Spinal cord (tissue), 10 donors: ENCODE measurements around the gene ZNF407. TPM values are rescaled to one million over a fixed set of nuclear protein-coding genes. Genes with fewer than 3 reads are reported as not detected.
A peak's percentile ranks its signal among the peaks of the same experiment; 100 is the strongest.

Experiments used
- DNase-seq, 6 donors: peaks; one replicate each; pipeline versions ENCODE4 v3.0.0 to v3.0.0-alpha.2; 2013 to 2015; ENCODE audit warnings: low spot score in 6 of 6, low read depth in 4 of 6
- H3K27ac ChIP-seq: one replicate; pipeline ENCODE4 v1.5.1; 2013; ENCODE audit warnings: low read depth, low read length, control low read depth
- H3K27me3 ChIP-seq: one replicate; pipeline ENCODE4 v1.6.1; 2013; ENCODE audit warnings: low read length; ENCODE audit not compliant: control insufficient read depth, insufficient read depth
- H3K36me3 ChIP-seq: one replicate; pipeline ENCODE4 v1.6.1; 2013; ENCODE audit warnings: low read length; ENCODE audit not compliant: control insufficient read depth, insufficient read depth
- H3K4me1 ChIP-seq: one replicate; pipeline ENCODE4 v1.6.1; 2013; ENCODE audit warnings: low read length; ENCODE audit not compliant: control insufficient read depth, insufficient read depth
- H3K4me3 ChIP-seq: one replicate; pipeline ENCODE4 v1.5.1; 2013; ENCODE audit warnings: low read depth, low read length, control low read depth
- H3K9me3 ChIP-seq: one replicate; pipeline ENCODE4 v1.6.1; 2013; ENCODE audit warnings: low read length; ENCODE audit not compliant: control insufficient read depth, insufficient read depth
- WGBS: methylation state at CpG from one replicate; pipeline ENCODE4 v1.1.5; 2013; ENCODE audit warnings: missing lambda C conversion rate; ENCODE audit not compliant: insufficient coverage; 5-methylcytosine and 5-hydroxymethylcytosine counted together
- polyA plus RNA-seq, 2 donors: library from polyadenylated mRNA; unstranded; fragments of 120-200 nt; gene quantifications; one replicate each; pipeline ENCODE4 v1.2.1, GENCODE V29; 2013; ENCODE audit not compliant: insufficient read length in 2 of 2
- total RNA-seq, 2 donors: library from RNA; depleted of rRNA in 1 of 2; stranded (reverse); fragments of 120-200 nt in 1 of 2; fragments of >200 nt in 1 of 2; gene quantifications; one replicate each; pipeline versions ENCODE4 v1.2.3 to v1.2.4, GENCODE V29; 2013 to 2014
- donor health status: healthy.

ZNF407 gene
- total and polyA plus RNA-seq, 4 donors = 7.9 to 22.8 (median 13.2) TPM

GRCh38 chr18:74633652-74634352 lies 36.1 kb downstream of the ZNF407 start:
- H3K9me3 ChIP-seq = no peaks in the 10 kb centered on the region
- H3K27me3 ChIP-seq = no peaks in the 10 kb centered on the region
- peaks cover 4% of the 10 kb centered on the region for H3K36me3 ChIP-seq
- WGBS = 99% methylated on average over 12 of the region's 13 CpGs
- no peak overlapping the region for H3K27ac ChIP-seq
- no peak overlapping the region for H3K4me3 ChIP-seq
- no peak for DNase-seq
- no peaks in the 10 kb centered on the region for H3K4me1 ChIP-seq

GRCh38 chr18:74635224-74635975 lies 37.7 kb downstream of the ZNF407 start:
- Histone ChIP-seq H3K9me3 (no peaks in the 10 kb centered on the region), H3K27me3 (no peaks in the 10 kb centered on the region), H3K4me3 (no peak overlapping the region), H3K27ac (no peak overlapping the region), H3K4me1 (no peaks in the 10 kb centered on the region), H3K36me3 (peaks cover 4% of the 10 kb centered on the region)
- WGBS = 71% methylated on average over 6 of the region's 15 CpGs
- no peak for DNase-seq

- no peak overlapping the region for H3K27ac ChIP-seq
- WGBS = no CpG with 5 or more reads among the region's 1 CpG
- no peak overlapping the region for H3K4me3 ChIP-seq
- no peaks in the 10 kb centered on the region for H3K27me3 ChIP-seq
- no peaks in the 10 kb centered on the region for H3K9me3 ChIP-seq
- no peaks in the 10 kb centered on the region for H3K4me1 ChIP-seq
- no peak for DNase-seq
- peaks cover 4% of the 10 kb centered on the region for H3K36me3 ChIP-seq
These were observed 39.4 kb downstream of the ZNF407 start for GRCh38 chr18:74637070-74637469.

GRCh38 chr18:74638210-74638609 lies 40.5 kb downstream of the ZNF407 start:
- H3K9me3 ChIP-seq = no peaks in the 10 kb centered on the region
- no peaks in the 10 kb centered on the region for H3K27me3 ChIP-seq
- DNase-seq = no peak
- no peaks in the 10 kb centered on the region for H3K36me3 ChIP-seq
- H3K4me1 ChIP-seq = no peaks in the 10 kb centered on the region
- H3K27ac ChIP-seq = no peak overlapping the region
- WGBS = no CpG with 5 or more reads among the region's 3 CpGs
- no peak overlapping the region for H3K4me3 ChIP-seq

- no peaks in the 10 kb centered on the region for H3K4me1 ChIP-seq
- H3K9me3 ChIP-seq = no peaks in the 10 kb centered on the region
- H3K36me3 ChIP-seq = no peaks in the 10 kb centered on the region
- no peak overlapping the region for H3K27ac ChIP-seq
- H3K4me3 ChIP-seq = no peak overlapping the region
- no peaks in the 10 kb centered on the region for H3K27me3 ChIP-seq
- DNase-seq = no peak
These were observed 47.0 kb downstream of the ZNF407 start for GRCh38 chr18:74644713-74645112.

- no CpG with 5 or more reads among the region's 2 CpGs for WGBS
- DNase-seq = no peak
- H3K27me3 ChIP-seq = no peaks in the 10 kb centered on the region
- no peaks in the 10 kb centered on the region for H3K36me3 ChIP-seq
- no peaks in the 10 kb centered on the region for H3K9me3 ChIP-seq
- H3K27ac ChIP-seq = no peak overlapping the region
- H3K4me3 ChIP-seq = no peak overlapping the region
- H3K4me1 ChIP-seq = no peaks in the 10 kb centered on the region
These were observed 48.0 kb downstream of the ZNF407 start for GRCh38 chr18:74645679-74646078.

GRCh38 chr18:74651327-74652128 lies 53.9 kb downstream of the ZNF407 start:
- WGBS = 71% methylated on average over 7 of the region's 8 CpGs
- Histone ChIP-seq H3K4me1 (no peaks in the 10 kb centered on the region), H3K9me3 (no peaks in the 10 kb centered on the region), H3K27me3 (no peaks in the 10 kb centered on the region), H3K27ac (no peak overlapping the region), H3K36me3 (no peaks in the 10 kb centered on the region), H3K4me3 (no peak overlapping the region)
- DNase-seq = no peak

- H3K4me1 ChIP-seq = no peaks in the 10 kb centered on the region
- no peaks in the 10 kb centered on the region for H3K9me3 ChIP-seq
- peak in 4 of 6 donors; percentile 38 to 89 (median 56) for DNase-seq
- H3K4me3 ChIP-seq = no peak overlapping the region
- no CpG with 5 or more reads among the region's 4 CpGs for WGBS
- no peaks in the 10 kb centered on the region for H3K27me3 ChIP-seq
- no peaks in the 10 kb centered on the region for H3K36me3 ChIP-seq
- H3K27ac ChIP-seq = no peak overlapping the region
These were observed 54.8 kb downstream of the ZNF407 start for GRCh38 chr18:74652392-74652988.

- peak in 3 of 6 donors; percentile 28 to 86 (median 61) for DNase-seq
- H3K36me3 ChIP-seq = no peaks in the 10 kb centered on the region
- H3K27me3 ChIP-seq = no peaks in the 10 kb centered on the region
- no peak overlapping the region for H3K4me3 ChIP-seq
- no peaks in the 10 kb centered on the region for H3K4me1 ChIP-seq
- no peak overlapping the region for H3K27ac ChIP-seq
- WGBS = no CpG with 5 or more reads among the region's 2 CpGs
- H3K9me3 ChIP-seq = no peaks in the 10 kb centered on the region
These were observed 57.0 kb downstream of the ZNF407 start for GRCh38 chr18:74654638-74655037.
